ENCODE results near the gene OPCML. TPM values are rescaled to one million over a fixed set of nuclear protein-coding genes. Genes with fewer than 3 reads are reported as not detected.

OPCML gene
- total RNA-seq, 1 donor from 2014 or later, result 0.58 TPM

DNA sequence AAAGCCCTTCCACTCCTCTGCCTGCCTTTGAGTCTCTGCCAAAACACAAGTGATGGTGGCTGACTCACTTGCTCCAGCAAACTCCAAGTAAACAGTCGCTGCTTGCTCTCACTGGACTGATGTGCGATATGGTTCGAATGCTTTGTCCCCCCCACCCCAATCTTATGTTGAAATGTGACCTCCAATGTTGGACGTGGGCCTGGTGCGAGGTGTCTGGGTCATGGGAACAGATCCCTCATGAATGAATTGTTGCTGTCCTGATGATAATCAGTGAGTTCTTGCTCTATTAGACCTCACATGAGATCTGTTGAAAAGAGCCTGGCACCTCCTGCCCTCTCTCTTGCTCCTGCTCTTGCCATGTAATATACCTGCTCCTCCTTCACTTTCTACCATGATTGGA lies 747.9 kb downstream of the OPCML start:
- no peak for DNase-seq (ENCODE audit: extremely low read depth, low read depth, low spot score)

DNA sequence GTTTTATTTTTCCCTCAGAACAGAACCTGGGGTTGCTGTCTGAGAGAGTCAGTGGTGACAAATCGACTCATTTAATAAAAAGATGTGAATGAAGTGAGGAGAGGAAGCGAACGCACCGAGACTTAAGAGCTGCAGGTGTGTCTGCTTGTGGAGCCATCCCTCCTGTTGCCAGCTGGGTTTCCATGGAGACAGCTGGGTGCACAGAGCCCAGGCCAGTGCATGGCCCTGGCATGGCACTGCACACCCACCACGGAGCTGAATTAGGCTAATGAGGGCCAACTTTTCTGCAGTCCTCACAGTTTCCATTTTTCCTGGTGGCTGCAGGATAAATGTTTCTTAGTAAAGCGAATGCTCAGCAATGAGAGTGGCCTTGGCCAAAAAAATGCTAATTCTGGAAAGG lies 750.2 kb downstream of the OPCML start:
- no peak for DNase-seq (ENCODE audit: extremely low read depth, low read depth, low spot score)

DNA sequence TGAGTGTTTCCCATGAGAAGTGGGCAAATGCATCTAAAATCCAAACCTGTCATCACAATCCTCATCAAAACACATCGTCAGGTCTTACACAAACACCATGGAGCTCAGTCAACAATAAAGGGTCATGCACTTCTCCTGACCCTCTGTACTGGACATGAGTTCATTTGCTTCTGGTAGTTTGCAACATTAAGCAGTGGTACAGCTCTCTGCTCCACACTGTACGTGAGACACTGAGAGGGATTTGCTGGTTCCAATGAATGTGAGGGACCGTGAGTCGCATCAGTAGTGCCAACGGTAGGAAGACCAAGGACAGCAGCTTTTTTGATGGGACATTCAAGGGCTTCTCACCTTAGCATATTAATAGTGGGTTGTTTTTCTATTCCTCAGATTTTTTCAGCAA lies 752.3 kb downstream of the OPCML start:
- no peak for DNase-seq (ENCODE audit: extremely low read depth, low read depth, low spot score)

DNA sequence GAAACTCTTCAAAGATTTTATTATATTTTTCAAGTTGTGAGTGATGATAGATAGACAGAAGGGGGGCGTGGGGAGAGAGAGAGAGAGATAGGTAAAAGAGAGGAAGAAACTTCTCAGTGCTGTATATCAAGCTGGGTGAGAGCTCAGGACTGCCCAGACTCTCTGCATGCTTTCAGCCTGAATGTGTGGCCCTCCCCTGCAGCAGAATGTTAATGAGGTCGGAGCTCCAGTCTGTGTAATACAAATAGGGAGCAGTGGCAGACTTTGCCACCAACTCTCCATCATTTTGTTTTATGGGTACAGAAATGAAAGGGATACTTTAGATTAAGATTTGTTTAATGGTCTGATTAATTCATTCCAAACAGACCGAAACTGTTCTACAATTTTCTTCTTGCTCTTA lies 752.8 kb downstream of the OPCML start:
- no peak for DNase-seq (ENCODE audit: extremely low read depth, low read depth, low spot score)

DNA sequence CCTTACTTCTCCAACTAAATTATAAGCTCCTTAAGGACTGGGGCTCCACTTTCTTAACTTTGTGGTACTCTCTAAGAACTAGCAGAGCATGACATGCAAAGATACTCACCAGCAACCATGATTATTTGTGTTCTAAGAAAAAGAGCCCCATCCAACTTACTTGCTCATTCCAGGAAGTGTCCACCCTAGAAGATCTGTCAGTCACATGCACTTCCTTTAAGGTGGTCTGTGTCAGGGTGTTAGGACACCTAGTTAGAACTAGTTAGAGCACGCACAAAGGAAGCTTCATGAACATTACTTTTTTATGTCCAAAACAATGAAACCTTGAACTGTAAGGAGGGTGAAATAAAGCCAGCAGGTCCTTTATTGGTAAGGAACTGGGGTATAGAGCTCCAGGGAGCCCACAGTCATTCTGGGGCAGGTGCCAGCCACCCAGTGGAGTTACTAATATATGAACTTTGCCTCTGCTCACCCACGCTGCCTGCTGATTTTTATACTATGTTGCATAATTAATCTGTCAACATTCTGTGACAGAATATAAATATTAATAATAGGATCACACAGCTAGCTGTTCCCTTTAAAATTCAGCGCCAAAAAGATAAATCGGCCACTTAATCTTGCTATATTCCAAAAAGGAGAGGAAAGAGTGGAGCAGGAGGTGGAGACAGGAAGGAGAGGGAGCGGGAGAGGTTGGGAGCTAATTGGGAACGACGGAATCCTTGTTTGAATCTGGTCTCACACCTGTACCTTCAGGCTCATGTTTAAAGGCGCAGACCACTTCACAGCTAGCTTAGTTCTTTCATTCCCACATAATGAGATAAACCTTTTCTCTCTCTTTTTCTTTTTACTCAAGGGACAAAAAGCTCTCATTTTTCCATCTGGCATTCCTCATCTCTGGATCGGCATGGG lies 755.0 kb downstream of the OPCML start:
- no peak for DNase-seq (ENCODE audit: extremely low read depth, low read depth, low spot score)

DNA sequence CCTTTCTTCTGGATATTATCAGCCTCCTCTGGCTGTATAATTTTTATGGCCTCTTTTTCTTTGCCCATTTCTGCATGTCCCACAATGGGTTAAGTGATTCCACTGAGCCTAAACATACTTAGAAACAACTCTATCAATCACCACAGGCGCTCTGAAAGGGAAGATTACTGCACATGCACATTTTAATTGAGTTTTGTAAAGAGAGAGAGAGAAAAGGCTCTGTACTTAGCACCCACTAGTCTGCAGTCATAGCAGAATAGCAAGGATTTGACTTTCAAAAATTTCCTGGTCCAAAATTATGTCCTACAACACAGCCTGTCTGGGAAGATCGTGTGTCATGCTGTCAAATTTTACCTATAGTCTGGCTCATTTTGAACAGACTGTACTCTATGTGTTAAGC lies 758.5 kb downstream of the OPCML start:
- DNase-seq (ENCODE audit: extremely low read depth, low read depth, low spot score), result no peak

DNA sequence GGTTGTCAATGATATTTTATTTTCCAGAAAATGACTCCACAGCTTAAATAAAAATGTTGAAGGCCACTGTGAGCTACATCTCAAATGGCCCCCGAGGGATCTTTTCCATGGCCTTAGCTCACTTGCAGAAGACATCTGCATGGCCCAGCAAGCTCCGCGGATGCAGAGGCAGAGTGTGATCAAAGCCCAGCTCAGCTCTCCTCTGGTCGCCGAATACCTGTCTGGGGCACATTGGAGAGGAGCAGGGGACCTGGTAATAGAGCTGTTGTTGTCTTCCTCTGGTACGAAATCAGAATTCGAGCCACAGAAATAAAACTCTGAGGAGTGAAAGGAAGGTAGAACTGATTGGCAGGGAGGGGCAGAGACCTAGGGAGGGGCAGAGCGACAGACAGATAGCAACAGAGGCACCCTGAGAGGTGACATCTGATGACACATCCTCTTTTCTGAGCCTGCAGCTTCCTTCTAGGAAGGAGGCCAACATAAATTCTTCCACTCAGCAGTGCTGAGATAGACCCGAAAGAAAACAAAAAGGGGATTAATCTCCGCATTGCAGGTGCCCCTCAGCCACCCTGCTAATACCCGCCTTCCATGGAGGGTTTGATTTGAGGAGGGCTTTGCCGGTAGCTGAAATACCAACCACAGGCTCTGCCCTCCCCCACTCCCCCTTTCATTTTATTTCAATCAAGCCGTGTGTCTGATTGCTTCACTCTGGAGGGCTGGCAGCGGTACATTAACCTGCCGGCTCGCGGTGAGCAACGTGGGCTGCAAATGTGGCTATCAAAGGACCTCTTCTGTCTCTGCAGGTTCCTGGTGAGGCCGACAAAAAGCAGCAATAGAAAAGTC lies 759.4 kb downstream of the OPCML start:
- no peak for DNase-seq (ENCODE audit: extremely low read depth, low read depth, low spot score)

DNA sequence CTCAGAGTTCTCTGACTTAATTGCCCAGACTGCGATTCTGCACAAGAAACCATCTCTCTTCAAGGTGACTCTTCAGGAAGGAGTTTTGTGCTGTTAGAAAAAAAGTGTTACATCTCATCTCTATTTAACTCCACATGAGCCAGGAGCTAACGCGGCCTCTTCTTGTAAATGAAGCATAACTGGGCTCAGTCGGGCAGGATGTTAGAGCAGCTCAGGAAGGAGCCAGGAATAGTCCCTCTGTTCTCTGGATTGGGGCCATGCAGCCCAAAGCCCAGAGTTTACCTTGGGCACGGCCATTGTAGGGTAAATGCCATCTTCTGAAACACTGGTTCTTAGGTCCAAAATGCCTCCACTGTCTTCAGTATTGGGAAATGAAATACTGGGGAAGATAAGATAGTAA lies 760.6 kb downstream of the OPCML start:
- DNase-seq (ENCODE audit: extremely low read depth, low read depth, low spot score), result no peak

DNA sequence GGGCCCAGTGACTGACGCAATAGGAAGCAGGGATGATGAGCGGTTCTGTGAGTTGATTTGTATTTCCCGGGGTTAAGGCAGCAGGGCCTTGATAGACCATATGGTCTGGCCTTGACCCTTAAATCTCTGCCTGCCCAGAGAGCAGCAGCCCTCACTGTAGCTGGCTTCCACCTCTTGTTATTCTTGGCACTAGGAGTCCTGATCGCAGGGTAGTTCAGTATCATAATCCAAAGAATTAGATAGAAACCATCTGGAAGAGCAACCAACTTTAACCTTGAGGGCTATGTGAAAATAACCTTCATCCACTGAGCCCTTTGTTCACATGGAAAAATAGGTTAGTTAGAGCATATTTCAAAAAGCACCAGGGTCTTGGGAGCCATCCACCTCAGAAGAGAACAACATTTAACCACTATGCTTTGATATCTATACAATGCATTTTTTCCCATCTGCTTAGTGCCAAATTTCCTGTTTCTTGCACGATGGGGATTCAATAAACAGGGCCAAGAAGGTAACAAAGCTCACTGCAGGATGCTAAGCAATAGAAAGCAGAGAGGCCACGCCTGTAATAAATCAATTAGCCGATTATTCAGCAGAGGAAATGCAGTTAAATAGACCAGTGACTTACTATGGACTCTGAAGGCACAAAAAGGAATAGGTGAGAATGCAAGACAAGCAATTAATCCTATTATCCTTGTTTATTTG lies 761.3 kb downstream of the OPCML start:
- DNase-seq (ENCODE audit: extremely low read depth, low read depth, low spot score), result no peak

DNA sequence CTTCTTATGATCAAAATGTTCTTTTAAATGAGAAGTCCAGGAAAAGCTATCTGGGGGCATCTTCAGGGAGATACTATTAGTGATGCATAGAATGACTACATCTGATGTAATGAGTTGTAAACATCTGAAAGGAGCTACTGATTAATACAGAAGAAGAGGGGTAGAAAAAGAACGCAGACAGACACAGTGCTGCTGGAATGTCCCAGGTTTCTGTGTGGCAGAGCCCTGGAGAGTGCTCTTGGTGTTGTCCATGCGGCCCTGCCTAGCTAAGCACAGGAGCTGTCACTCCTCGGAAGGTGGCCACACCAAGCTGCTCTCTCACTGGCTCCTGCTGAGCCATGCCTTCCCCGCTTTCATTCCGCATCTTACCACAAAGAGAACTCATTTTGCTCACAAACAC lies 768.8 kb downstream of the OPCML start:
- no peak for DNase-seq (ENCODE audit: extremely low read depth, low read depth, low spot score)

DNA sequence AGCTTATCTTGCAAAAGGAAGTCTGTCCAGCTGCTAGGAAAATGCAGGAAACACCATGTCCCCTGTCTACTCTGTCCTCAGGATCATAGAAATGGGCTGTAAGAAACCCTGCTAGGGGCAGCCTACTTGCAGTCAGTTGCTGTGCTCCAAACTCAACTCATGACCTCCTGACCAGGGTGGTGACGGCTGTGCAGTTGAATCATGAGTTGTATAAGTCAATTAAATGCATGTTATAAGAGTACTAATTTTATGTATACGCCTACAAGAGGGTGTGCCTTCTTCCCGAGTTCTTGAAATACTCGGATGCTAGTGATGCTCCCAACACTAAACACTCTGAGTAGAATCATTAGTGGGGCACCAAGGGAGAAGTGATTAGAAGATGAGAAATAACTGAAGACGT lies 776.4 kb downstream of the OPCML start:
- no peak for DNase-seq (ENCODE audit: extremely low read depth, low read depth, low spot score)

DNA sequence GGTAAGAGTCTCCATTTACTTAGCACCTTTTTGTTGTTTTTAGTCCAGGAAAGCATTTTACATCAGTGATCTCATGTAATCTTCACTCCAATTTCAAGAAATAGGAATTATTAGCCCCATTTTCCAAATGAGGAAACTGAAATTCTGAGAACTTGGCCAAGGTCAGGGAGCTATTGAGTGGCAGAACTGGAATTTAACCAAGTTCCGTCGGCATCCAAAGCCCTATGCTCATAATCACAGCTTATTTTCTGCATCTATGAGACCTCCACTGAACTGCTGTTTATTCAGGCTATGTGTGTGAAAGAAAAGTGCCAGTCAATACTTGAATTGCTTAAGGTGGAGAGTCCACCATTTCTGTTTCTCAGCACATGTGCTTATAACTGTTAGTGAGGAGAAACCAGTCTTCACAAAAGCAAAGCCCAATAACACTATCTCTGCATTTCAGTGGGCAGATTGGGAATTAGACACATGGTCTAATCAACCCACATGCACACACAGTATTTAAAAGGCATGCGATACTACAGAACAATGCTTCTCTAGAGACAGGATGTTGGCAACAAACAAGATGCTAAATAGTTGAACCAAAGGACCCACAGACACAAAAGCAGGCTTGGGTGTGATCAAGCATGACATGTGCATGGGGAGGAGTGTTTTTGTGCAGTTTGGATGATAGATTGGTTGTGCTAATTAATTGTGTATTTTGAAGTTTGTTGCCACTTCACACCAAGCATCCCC lies 780.6 kb downstream of the OPCML start:
- DNase-seq (ENCODE audit: extremely low read depth, low read depth, low spot score), result no peak

DNA sequence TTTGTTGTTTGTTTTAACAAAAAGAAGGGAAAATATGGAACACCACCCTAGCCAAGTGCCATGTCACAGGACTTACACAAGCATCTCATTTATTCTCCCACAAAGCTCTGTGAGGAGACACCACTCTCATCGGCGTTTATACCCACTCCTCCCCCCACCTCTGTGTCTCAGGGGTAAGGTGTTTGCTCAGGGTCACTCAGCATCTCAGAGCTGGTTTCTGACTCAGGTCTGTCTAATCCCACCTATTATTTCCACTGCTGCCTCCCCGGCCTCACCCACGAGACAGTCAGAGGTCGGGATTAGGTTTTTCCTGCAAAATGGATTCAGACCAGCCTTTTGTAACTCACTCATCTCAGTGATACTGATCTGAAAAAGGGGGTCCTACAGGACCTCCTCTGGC lies 786.0 kb downstream of the OPCML start:
- DNase-seq (ENCODE audit: extremely low read depth, low read depth, low spot score), result no peak

DNA sequence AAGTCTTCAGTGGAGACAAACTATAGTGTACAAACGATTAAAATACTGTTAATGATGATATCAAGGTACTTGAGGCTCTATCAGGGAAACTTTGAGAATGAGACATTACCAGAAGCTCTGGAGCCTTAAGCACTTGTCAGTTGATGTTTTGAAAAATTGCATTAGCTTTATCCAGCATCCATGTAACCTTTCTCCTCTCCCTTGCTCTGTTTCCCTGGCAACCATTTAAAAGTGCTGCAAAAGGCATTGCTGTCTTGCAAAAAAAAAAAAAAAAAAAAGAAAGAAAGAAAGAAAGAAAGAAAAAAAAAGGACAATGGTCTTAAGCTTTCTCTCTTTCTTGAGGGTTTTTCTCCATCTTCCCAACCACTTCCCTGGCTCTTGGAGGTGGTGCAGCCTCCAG lies 787.0 kb downstream of the OPCML start:
- DNase-seq (ENCODE audit: extremely low read depth, low read depth, low spot score), result no peak

DNA sequence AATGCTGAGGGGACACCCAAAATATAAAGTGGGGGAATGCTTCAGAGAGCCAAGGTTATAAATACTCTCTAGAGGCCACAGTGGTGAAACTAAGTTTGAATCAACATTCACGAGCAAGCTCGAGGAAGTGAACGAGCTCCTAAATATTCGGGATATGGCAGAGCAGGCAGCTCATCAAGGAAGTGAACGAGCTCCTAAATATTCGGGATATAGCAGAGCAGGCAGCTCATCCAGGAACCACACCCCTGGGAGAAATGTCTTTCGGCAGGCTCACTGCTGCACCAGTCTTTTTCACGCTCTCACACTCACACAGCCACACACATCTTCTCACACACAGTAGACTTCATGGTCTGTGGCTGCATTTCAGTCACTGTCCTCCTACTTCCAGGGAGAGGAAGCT lies 787.5 kb downstream of the OPCML start:
- no peak for DNase-seq (ENCODE audit: extremely low read depth, low read depth, low spot score)

DNA sequence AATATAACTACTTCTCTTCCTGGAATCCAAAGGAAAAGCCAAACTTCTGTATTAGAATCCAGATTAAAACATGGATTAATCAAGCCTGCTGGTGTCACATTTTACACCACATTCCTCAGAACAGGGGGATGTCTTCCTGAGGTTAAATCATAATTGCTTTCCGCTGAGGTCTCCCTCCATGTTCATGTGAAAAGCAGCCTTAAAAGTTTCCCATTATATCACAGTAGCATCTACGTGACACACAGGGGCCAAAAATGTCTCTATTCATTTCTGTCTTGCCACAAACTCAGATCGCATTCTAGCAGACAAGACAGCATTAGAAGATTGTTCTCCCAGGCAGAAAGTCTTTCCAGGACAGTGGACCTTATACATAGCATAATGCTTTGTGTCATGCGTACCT lies 788.7 kb downstream of the OPCML start:
- DNase-seq (ENCODE audit: extremely low read depth, low read depth, low spot score), result no peak

DNA sequence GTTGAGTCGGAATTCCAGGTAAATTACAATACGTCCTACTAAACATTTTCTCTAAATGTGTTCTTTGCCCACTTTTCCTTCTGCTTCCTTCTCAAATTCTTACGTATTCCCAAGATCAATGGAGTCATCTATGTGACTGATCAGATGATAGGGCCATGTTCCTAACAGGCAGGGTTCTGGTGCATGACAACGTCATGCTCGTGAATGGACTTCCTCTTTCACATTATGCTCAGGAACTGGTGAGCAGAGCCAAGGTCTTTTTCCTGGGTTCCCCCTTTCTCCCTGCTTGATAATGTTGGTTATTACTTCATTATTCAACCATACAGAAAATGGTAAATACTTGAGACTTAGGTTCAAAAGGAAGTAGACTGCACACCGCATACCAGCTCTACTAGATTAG lies 789.4 kb downstream of the OPCML start:
- DNase-seq (ENCODE audit: extremely low read depth, low read depth, low spot score), result no peak

DNA sequence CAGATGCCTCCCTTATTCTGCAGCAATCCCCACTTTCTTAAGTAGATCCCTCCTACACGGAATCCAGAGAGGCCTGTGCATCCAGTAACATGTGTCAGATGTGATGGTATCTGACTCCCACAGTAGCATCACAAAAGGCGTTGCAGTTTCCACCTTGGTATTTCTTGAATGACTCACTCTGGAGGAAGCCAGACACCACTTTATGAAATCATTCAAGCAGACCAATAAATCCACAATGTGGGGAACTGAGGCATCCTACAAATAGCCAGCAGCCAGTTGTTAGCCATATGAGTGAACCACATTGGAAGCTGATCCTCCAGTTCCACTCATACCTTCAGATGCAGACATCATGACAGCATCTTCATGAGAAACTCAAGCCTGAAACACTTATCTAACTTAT lies 798.1 kb downstream of the OPCML start:
- no peak for DNase-seq (ENCODE audit: extremely low read depth, low read depth, low spot score)

DNA sequence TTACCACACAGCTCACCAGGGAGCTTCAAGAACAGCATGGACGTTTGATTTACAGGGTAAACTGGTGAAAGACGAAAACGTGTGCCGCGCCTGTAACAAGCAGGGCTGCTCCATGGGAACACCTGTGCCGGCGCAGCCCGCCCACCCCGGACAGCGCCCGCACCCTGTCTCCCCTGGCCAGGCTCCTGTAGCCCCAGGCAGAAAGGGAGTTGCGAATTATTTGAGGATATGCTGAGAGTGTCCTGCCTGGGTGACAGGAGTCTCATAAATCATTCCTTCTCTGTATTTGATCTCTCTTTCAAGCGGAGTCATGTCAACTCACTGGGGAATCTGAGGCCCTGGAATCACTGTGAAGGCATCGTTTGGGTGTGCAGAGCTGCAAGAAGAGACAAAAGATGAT lies 804.3 kb downstream of the OPCML start:
- no peak for DNase-seq (ENCODE audit: extremely low read depth, low read depth, low spot score)

DNA sequence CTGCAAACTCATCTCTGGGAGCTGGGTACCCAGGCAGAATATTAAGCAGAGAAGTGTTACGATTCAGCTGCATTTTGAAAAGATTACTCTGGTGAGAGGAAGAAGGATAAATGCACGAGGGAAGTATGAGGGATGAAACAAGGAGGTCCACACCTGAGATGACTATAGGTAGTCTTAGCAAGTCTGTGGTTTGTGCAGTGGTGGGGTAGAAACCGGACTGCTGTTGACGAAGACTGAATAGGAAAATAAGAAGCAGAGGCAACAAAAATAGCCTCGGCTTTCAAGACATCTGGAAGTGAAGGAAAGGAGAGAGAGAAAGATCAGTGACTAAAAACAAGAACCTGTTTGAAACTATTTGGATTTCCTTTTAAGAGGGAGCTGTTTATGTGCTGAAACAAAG lies 810.8 kb downstream of the OPCML start:
- DNase-seq (ENCODE audit: extremely low read depth, low read depth, low spot score), result no peak

DNA sequence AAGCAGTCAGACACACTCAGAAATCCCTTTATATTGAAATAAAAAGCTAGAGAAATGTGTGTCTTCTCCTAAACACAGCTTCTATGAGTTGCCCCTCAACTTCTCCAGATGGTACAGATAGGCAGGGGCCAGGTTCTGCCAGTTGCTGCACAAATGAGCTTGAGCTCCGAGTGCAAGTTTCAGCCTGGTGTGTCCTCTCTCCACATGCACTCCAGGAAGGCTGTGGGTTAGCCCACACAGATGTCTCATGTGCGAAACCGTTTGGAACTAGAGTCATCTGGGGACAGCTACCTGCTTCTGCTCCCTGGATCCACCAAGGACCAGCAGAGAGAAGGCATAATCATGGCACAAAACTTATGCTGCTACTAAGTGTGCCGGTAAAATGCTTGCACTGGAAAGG lies 812.6 kb downstream of the OPCML start:
- no peak for DNase-seq (ENCODE audit: extremely low read depth, low read depth, low spot score)

All from glomerular endothelial cell (primary cell).